ENCODE measurements around the gene PRCP.

- TF ChIP-seq CTCF (IDR thresholded peaks at IDR 0.05; ENCODE audit: insufficient read depth, low read length, poor library complexity, severe bottlenecking) (no peak), EZH2phosphoT487 (conservative IDR thresholded peaks at IDR 0.05; ENCODE audit: low read length) (no peak)
Measured at GRCh38 chr11:82869657-82870056, 30.6 kb downstream of the PRCP start.
